DND-41 (cell line): Measurements from ENCODE around the gene DUSP28.

Source experiments
- ATAC-seq: fragments of 200-7000 bp; cut with Tn5 transposase; 3 replicates; pipeline ENCODE4 v1.9.1; 2021; ENCODE audit warnings: low read depth; ENCODE audit not compliant: insufficient read depth
- DNase-seq: peaks from one replicate; pipeline ENCODE4 v3.0.0-alpha.2; 2020
- H2AFZ ChIP-seq: 2 replicates; pipeline ENCODE4 v1.6.0; 2012; ENCODE audit warnings: low read depth, low read length
- H3K27ac ChIP-seq: 2 replicates; pipeline ENCODE4 v1.5.1; 2012; ENCODE audit warnings: low read length, inconsistent platforms
- H3K27me3 ChIP-seq: fragments of 200-600 bp; sonication (generic); 2 replicates; pipeline ENCODE4 v1.6.0; 2012; ENCODE audit warnings: low read length, mild to moderate bottlenecking, inconsistent platforms; ENCODE audit not compliant: insufficient read depth, poor library complexity
- H3K36me3 ChIP-seq: 2 replicates; pipeline ENCODE4 v1.5.1; 2012; ENCODE audit warnings: low read length, inconsistent platforms; ENCODE audit not compliant: insufficient read depth
- H3K4me1 ChIP-seq: 2 replicates; pipeline ENCODE4 v1.5.1; 2012; ENCODE audit warnings: mild to moderate bottlenecking, low read length; ENCODE audit not compliant: insufficient read depth
- H3K4me2 ChIP-seq: 2 replicates; pipeline ENCODE4 v1.6.0; 2012; ENCODE audit warnings: mild to moderate bottlenecking, moderate library complexity, low read length, inconsistent platforms; ENCODE audit not compliant: insufficient read depth
- H3K4me3 ChIP-seq, 2 experiments: fragments of 200-600 bp in 1 of 2; shearing (Covaris generic) in 1 of 2; 2 replicates each; pipeline ENCODE4 v1.5.1; 2012 to 2016; ENCODE audit warnings: inconsistent platforms in 2 of 2, low read length in 2 of 2, mild to moderate bottlenecking in 2 of 2, low read depth in 1 of 2, moderate library complexity in 1 of 2
- H3K79me2 ChIP-seq: 2 replicates; pipeline ENCODE4 v1.6.0; 2012; ENCODE audit warnings: low read length, inconsistent platforms; ENCODE audit not compliant: insufficient read depth
- H3K9ac ChIP-seq: 2 replicates; pipeline ENCODE4 v1.6.0; 2012; ENCODE audit warnings: low read depth, mild to moderate bottlenecking, inconsistent platforms, low read length, moderate library complexity
- H3K9me3 ChIP-seq: 2 replicates; pipeline ENCODE4 v1.5.1; 2012; ENCODE audit warnings: low read length, moderate library complexity, mild to moderate bottlenecking, inconsistent platforms; ENCODE audit not compliant: insufficient read depth, severe bottlenecking
- H4K20me1 ChIP-seq: 2 replicates; pipeline ENCODE4 v1.6.0; 2012; ENCODE audit warnings: low read length; ENCODE audit not compliant: insufficient read depth
- EZH2 ChIP-seq: IDR thresholded peaks from 3 replicates; pipeline ENCODE4 v1.6.1; 2012; ENCODE audit warnings: borderline replicate concordance, low read depth, mild to moderate bottlenecking, moderate library complexity, low read length, inconsistent platforms; ENCODE audit not compliant: severe bottlenecking
- TF ChIP-seq, protein P1 (sequence below): IDR thresholded peaks from 2 replicates; pipeline ENCODE4 v1.5.1; 2012; ENCODE audit warnings: borderline replicate concordance, low read length, moderate library complexity, mild to moderate bottlenecking; ENCODE audit not compliant: poor library complexity, severe bottlenecking; ENCODE audit errors: extremely low read depth

DUSP28 gene

DNA sequence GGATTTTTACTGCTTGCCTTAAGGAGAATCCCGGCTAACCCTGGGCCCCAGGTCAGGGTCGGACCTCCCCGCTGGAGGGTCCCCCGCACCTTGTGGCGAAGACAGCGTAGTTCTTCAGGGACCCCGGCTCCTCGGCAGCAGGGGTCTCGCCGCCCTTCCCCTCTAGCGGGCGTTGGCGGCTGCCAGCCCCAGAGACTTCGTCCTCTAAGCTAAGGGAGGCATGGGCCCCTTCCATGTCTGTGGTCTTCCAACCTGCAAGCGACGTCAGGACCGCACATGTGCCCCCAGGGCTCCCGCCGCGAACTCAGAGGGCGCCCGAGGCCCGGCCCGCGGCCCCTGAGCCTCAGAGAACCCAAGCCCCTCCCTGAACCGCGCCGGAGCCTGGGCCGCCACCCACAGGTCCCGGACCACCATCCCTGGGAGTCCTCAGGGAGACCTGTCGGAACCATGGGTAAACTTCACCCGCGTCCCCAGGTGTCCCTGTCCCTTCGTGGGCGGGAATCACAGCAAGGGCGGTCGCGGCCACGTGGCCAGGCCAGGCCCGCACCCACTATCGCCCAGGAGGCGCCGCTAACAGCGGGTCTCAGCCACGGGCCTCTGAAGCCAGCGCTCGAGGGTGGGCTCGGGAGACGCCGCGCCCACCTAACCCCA lies 2.9 kb upstream of the DUSP28 start:
- TF ChIP-seq, protein P1, sequence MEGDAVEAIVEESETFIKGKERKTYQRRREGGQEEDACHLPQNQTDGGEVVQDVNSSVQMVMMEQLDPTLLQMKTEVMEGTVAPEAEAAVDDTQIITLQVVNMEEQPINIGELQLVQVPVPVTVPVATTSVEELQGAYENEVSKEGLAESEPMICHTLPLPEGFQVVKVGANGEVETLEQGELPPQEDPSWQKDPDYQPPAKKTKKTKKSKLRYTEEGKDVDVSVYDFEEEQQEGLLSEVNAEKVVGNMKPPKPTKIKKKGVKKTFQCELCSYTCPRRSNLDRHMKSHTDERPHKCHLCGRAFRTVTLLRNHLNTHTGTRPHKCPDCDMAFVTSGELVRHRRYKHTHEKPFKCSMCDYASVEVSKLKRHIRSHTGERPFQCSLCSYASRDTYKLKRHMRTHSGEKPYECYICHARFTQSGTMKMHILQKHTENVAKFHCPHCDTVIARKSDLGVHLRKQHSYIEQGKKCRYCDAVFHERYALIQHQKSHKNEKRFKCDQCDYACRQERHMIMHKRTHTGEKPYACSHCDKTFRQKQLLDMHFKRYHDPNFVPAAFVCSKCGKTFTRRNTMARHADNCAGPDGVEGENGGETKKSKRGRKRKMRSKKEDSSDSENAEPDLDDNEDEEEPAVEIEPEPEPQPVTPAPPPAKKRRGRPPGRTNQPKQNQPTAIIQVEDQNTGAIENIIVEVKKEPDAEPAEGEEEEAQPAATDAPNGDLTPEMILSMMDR, result no peak
- TF ChIP-seq EZH2, result no peak
- DNase-seq, result no peak
- no peak for ATAC-seq
- H3K9me3 ChIP-seq, result no peaks in the 10 kb centered on the region
- H3K27me3 ChIP-seq, result no peaks in the 10 kb centered on the region
- no peak overlapping the region for H3K4me3 ChIP-seq
- no peak overlapping the region for H2AFZ ChIP-seq
- H3K4me1 ChIP-seq, result peaks cover 30% of the 10 kb centered on the region
- H3K9ac ChIP-seq, result no peak overlapping the region
- peaks cover 82% of the 10 kb centered on the region for H3K79me2 ChIP-seq
- no peak overlapping the region for H3K27ac ChIP-seq
- peaks cover 8% of the 10 kb centered on the region for H4K20me1 ChIP-seq
- peaks cover 67% of the 10 kb centered on the region for H3K36me3 ChIP-seq
- H3K4me2 ChIP-seq, result no peak overlapping the region

GRCh38 chr2:240557808-240558207 lies 2.3 kb upstream of the DUSP28 start, which contains the start of gene ANKMY1:
TSS of gene ANKMY1 (minus strand) at chr2:240557988. CDS start at chr2:240557335, 653 bp downstream.
- no peaks in the 10 kb centered on the region for H3K27me3 ChIP-seq
- H3K79me2 ChIP-seq, result peaks cover 88% of the 10 kb centered on the region
- peak within 1 kb of the TSS; percentile 99; the same call in 1 of the 2 replicates for H3K9ac ChIP-seq
- H3K4me1 ChIP-seq, result peaks cover 36% of the 10 kb centered on the region
- no peak within 1 kb of the TSS for H2AFZ ChIP-seq
- TF ChIP-seq EZH2, result no peak
- TF ChIP-seq, protein P1, result no peak
- peaks cover 8% of the 10 kb centered on the region for H4K20me1 ChIP-seq
- H3K9me3 ChIP-seq, result no peaks in the 10 kb centered on the region
- H3K4me2 ChIP-seq, result peak within 1 kb of the TSS; percentile 91
- ATAC-seq (no peak), DNase-seq (no peak)
- peak within 1 kb of the TSS in 1 of 2 experiments; percentile 78; a peak in 1 of 4 replicates for H3K4me3 ChIP-seq
- H3K36me3 ChIP-seq, result peaks cover 67% of the 10 kb centered on the region
- H3K27ac ChIP-seq, result peak within 1 kb of the TSS; percentile 98

GRCh38 chr2:240558236-240558761 lies 1.9 kb upstream of the DUSP28 start:
- no peak for TF ChIP-seq EZH2
- TF ChIP-seq, protein P1, result no peak
- Histone ChIP-seq H3K9ac (peak overlapping the region; percentile 99; the same call in 1 of the 2 replicates), H3K4me1 (peaks cover 37% of the 10 kb centered on the region), H3K4me2 (peak overlapping the region; percentile 91; the same call in 1 of the 2 replicates), H3K79me2 (peaks cover 86% of the 10 kb centered on the region), H3K27me3 (no peaks in the 10 kb centered on the region), H3K9me3 (no peaks in the 10 kb centered on the region), H3K4me3 (no peak overlapping the region), H3K36me3 (peaks cover 66% of the 10 kb centered on the region), H4K20me1 (peaks cover 8% of the 10 kb centered on the region), H3K27ac (peak overlapping the region; percentile 2; the same call in 1 of the 2 replicates), H2AFZ (no peak overlapping the region)
- no peak for ATAC-seq
- no peak for DNase-seq
